ENCODE data around the gene TMEM129. TPM values are rescaled to one million over a fixed set of nuclear protein-coding genes. Genes with fewer than 3 reads are reported as not detected.

The TMEM129 gene
- polyA plus RNA-seq, 1 donor from 2014 or later, result 46.1 TPM

- Mint-ChIP-seq H3K9me3 (no peaks in the 10 kb centered on the region), H3K27ac (no peak overlapping the region), H3K27me3 (no peaks in the 10 kb centered on the region), H3K4me1 (no peaks in the 10 kb centered on the region), H3K36me3 (peaks cover 9% of the 10 kb centered on the region), H3K4me3 (no peak overlapping the region)
These were observed 22.4 kb upstream of the TMEM129 start for GRCh38 chr4:1743551-1743950.

GRCh38 chr4:1741208-1741607 is 20.1 kb upstream of the TMEM129 start:
- Mint-ChIP-seq H3K4me3 (no peak overlapping the region), H3K4me1 (no peaks in the 10 kb centered on the region), H3K27ac (no peak overlapping the region), H3K9me3 (no peaks in the 10 kb centered on the region), H3K36me3 (peaks cover 14% of the 10 kb centered on the region), H3K27me3 (no peaks in the 10 kb centered on the region)

- Mint-ChIP-seq H3K27me3 (no peaks in the 10 kb centered on the region), H3K9me3 (no peaks in the 10 kb centered on the region), H3K36me3 (peaks cover 14% of the 10 kb centered on the region), H3K27ac (no peak overlapping the region), H3K4me3 (no peak overlapping the region), H3K4me1 (no peaks in the 10 kb centered on the region)
These were observed 19.0 kb upstream of the TMEM129 start for GRCh38 chr4:1740021-1740545.

DNA sequence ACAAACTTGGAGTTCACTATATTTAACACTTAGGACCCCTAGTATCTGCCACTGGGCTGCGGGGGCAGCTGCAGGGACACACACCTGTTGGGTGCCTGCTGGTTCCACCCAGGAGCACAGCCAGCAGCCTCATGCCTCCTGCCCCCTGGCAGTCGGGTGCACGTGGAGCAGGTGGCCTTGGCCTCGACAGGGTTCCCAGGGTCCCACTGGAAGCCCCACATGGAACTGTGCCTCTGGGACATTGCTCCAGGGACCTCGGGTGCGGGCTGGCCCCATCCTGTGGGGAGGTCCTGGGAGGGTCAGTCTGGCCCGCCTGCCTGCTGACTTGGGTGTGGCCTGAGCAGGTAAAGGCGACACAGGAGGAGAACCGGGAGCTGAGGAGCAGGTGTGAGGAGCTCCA is 18.2 kb upstream of the TMEM129 start:
- Mint-ChIP-seq H3K36me3 (peaks cover 13% of the 10 kb centered on the region), H3K4me1 (no peaks in the 10 kb centered on the region), H3K9me3 (no peaks in the 10 kb centered on the region), H3K27ac (no peak overlapping the region), H3K4me3 (no peak overlapping the region), H3K27me3 (no peaks in the 10 kb centered on the region)

DNA sequence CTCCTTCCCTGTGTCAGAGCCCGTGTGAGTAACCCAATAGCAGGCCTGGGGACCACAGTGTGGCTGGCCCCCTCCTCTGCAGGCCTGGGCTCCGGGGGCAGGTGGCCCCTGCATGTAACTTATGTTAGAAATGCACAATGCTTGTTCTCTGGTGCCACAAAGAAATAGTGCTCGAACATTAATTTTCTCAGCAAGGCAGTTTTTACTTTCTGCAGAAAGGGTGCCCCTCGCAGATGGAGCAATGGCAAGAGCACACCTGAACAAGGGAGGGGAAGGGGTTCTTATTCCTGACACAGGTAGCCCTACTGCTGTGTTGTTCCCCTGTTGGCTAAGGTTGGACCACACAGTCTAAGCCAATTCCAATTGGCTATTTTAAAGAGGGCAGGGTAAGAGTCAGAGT is 17.3 kb upstream of the TMEM129 start:
- no peaks in the 10 kb centered on the region for H3K9me3 Mint-ChIP-seq
- no peak overlapping the region for H3K27ac Mint-ChIP-seq
- H3K36me3 Mint-ChIP-seq, result peaks cover 13% of the 10 kb centered on the region
- H3K4me3 Mint-ChIP-seq, result no peak overlapping the region
- no peaks in the 10 kb centered on the region for H3K27me3 Mint-ChIP-seq
- no peaks in the 10 kb centered on the region for H3K4me1 Mint-ChIP-seq

DNA sequence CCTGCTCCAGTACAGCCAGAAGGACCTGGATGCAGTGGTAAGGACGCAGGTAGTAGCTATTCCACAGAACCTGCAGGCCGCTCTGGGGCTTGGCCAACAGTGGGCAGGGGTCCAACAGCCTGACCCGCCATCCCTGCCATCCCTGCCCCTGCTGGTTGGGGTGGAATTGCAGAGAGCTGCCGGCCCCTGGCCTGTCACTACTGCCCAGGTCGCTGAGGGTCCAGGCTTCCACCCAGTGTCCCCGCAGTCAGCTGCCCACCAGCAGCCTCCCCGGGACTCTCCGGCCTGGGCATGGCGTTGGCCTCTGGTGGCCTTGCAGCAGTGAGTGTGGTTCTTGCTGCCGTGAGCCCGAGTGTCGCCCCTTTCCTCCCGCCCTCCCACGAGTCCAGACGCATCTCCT is 16.5 kb upstream of the TMEM129 start:
- no peaks in the 10 kb centered on the region for H3K27me3 Mint-ChIP-seq
- no peak overlapping the region for H3K4me3 Mint-ChIP-seq
- H3K9me3 Mint-ChIP-seq, result no peaks in the 10 kb centered on the region
- H3K27ac Mint-ChIP-seq, result no peak overlapping the region
- no peaks in the 10 kb centered on the region for H3K4me1 Mint-ChIP-seq
- H3K36me3 Mint-ChIP-seq, result peaks cover 13% of the 10 kb centered on the region

- no peak overlapping the region for H3K27ac Mint-ChIP-seq
- no peaks in the 10 kb centered on the region for H3K9me3 Mint-ChIP-seq
- no peak overlapping the region for H3K4me3 Mint-ChIP-seq
- no peaks in the 10 kb centered on the region for H3K4me1 Mint-ChIP-seq
- H3K36me3 Mint-ChIP-seq, result peaks cover 13% of the 10 kb centered on the region
- no peaks in the 10 kb centered on the region for H3K27me3 Mint-ChIP-seq
These were observed 15.7 kb upstream of the TMEM129 start for GRCh38 chr4:1736812-1737211.

- H3K27ac Mint-ChIP-seq, result no peak overlapping the region
- H3K4me3 Mint-ChIP-seq, result no peak overlapping the region
- no peaks in the 10 kb centered on the region for H3K9me3 Mint-ChIP-seq
- no peaks in the 10 kb centered on the region for H3K27me3 Mint-ChIP-seq
- H3K4me1 Mint-ChIP-seq, result no peaks in the 10 kb centered on the region
- peaks cover 12% of the 10 kb centered on the region for H3K36me3 Mint-ChIP-seq
These were observed 14.1 kb upstream of the TMEM129 start for GRCh38 chr4:1735215-1735614.

DNA sequence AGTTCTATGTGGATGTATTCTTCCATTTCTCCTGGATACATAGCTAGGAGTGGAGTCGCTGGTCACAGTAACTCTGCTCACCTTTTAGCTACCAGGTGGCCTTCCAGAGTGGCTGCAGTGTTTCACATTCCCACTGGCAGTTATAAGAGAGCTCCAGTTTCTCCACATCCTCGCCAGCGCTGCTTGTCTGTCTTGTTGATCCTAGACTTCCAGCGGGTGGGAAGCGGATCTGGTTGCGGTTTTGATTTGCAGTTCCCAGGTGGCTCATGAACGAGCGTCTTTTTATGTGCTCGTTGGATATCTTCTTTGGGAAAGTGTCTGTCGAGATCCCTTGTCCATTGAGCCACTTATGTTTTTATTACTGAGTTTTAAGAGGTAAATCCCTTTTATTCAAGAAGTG is 11.8 kb upstream of the TMEM129 start:
- Mint-ChIP-seq H3K4me1 (peaks cover 0 to 4% (median 0%) of the 10 kb centered on the region in 3 donors), H3K4me3 (no peak overlapping the region), H3K27me3 (no peaks in the 10 kb centered on the region), H3K36me3 (peaks cover 5% of the 10 kb centered on the region), H3K9me3 (no peaks in the 10 kb centered on the region), H3K27ac (no peak overlapping the region)

DNA sequence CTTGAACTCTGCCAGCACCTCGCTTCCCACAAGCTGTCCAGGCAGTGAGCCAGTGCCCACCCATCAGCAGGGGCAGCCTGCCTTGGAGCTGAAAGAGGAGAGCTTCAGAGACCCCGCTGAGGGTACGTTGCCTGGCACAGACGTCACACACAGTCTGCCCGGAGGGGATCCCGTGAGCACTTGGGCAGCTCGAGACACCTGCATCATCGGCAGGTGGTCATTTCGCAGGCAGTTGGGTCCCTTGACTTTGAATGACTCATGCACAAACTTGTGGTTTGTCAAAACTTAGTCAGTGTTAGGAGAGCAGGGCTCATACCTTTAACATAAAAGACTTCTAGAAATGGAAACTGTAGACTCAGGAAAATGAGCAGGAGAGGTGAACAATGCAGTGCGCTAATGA is 10.1 kb upstream of the TMEM129 start:
- no peak overlapping the region for H3K27ac Mint-ChIP-seq
- peaks cover 9% of the 10 kb centered on the region for H3K36me3 Mint-ChIP-seq
- no peak overlapping the region for H3K4me3 Mint-ChIP-seq
- H3K4me1 Mint-ChIP-seq, result peaks cover 4 to 8% (median 4%) of the 10 kb centered on the region in 3 donors
- H3K9me3 Mint-ChIP-seq, result no peaks in the 10 kb centered on the region
- H3K27me3 Mint-ChIP-seq, result no peaks in the 10 kb centered on the region

DNA sequence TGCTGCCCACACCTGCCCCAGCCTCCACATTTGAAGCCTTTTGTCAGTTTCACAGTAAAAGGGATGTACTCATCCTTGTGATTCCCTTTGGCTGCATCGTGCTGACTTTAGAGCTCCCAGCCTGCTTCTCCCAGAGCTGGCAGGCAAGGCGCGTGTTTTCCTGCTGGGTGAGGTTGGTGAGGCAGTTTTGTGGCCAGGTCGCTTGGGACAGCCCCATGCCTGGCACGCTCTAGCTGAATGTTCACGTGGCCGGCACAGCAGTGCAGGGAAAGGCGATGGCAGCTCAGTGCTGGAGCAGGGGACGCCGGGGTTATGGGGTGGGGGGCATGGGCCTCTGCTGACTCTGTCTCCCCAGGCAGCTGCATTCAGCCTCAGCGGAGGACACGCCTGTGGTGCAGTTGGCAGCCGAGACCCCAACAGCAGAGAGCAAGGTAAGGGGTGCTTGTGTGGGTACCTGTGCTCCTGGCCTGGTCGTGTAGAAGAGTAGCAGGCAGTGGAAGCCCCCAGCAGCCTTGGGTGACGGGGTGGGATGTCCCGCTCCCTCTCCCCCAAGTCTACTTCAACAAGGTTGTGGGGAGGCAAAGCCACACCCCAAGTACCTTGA is 9.5 kb upstream of the TMEM129 start:
- Mint-ChIP-seq H3K9me3 (no peaks in the 10 kb centered on the region), H3K4me3 (no peak overlapping the region), H3K27me3 (no peaks in the 10 kb centered on the region), H3K36me3 (peaks cover 9% of the 10 kb centered on the region), H3K4me1 (peaks cover 5 to 11% (median 5%) of the 10 kb centered on the region in 3 donors), H3K27ac (peak overlapping the region in 1 of 3 donors; percentile 84)

DNA sequence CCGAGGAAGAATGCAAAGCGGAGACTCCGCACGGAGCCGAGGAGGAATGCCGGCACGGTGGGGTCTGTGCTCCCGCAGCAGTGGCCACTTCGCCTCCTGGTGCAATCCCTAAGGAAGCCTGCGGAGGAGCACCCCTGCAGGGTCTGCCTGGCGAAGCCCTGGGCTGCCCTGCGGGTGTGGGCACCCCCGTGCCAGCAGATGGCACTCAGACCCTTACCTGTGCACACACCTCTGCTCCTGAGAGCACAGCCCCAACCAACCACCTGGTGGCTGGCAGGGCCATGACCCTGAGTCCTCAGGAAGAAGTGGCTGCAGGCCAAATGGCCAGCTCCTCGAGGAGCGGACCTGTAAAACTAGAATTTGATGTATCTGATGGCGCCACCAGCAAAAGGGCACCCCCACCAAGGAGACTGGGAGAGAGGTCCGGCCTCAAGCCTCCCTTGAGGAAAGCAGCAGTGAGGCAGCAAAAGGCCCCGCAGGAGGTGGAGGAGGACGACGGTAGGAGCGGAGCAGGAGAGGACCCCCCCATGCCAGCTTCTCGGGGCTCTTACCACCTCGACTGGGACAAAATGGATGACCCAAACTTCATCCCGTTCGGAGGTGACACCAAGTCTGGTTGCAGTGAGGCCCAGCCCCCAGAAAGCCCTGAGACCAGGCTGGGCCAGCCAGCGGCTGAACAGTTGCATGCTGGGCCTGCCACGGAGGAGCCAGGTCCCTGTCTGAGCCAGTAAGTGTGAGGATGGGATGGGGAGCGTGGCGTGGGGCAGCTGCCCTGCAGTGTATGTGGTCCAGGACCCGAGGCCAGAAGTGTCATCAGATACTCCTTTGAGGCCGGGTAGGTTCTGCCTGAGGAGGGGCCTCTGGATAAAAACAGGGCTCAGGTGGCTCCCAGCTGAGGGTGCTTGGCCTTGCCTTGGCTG is 7.2 kb upstream of the TMEM129 start:
- Mint-ChIP-seq H3K9me3 (no peaks in the 10 kb centered on the region), H3K36me3 (peaks cover 10% of the 10 kb centered on the region), H3K4me1 (peaks cover 9 to 23% (median 13%) of the 10 kb centered on the region in 3 donors), H3K27ac (no peak overlapping the region), H3K4me3 (no peak overlapping the region), H3K27me3 (no peaks in the 10 kb centered on the region)

DNA sequence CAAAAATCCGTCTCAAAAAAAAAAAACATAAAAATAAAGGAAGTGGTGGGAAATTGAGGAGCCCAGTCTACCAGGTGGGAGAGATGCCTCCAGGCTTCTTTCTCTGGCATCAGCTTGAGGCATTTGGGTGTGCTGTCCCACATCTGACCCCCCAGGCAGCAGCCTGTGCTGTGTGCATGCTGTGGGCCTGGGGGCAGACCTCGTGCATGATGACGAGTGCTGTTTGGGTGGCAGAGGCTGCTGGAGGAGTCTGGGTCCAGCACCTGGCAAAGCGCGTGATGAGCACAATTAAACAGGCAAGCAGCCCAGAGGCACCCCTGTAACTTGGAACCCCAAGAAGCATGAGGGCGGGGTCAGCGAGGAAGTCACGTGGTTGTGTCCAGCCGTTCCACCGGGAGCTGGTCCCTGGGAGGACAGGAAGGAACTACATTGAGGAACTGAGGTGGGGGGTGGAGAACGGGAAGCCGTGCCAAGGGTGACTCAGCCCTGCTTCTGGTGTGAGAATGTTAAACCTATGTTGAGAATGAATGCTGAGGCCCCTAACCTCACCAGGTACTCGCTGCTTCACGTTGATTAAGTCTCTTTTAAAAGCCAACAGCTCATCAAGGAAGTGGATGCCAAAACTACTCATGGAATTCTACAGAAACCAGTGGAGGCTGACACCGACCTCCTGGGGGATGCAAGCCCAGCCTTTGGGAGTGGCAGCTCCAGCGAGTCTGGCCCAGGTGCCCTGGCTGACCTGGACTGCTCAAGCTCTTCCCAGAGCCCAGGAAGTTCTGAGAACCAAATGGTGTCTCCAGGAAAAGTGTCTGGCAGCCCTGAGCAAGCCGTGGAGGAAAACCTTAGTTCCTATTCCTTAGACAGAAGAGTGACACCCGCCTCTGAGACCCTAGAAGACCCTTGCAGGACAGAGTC is 6.3 kb upstream of the TMEM129 start:
- no peaks in the 10 kb centered on the region for H3K27me3 Mint-ChIP-seq
- no peak overlapping the region for H3K4me3 Mint-ChIP-seq
- H3K4me1 Mint-ChIP-seq, result peaks cover 15 to 33% (median 22%) of the 10 kb centered on the region in 3 donors
- peaks cover 10% of the 10 kb centered on the region for H3K36me3 Mint-ChIP-seq
- H3K9me3 Mint-ChIP-seq, result no peaks in the 10 kb centered on the region
- no peak overlapping the region for H3K27ac Mint-ChIP-seq

DNA sequence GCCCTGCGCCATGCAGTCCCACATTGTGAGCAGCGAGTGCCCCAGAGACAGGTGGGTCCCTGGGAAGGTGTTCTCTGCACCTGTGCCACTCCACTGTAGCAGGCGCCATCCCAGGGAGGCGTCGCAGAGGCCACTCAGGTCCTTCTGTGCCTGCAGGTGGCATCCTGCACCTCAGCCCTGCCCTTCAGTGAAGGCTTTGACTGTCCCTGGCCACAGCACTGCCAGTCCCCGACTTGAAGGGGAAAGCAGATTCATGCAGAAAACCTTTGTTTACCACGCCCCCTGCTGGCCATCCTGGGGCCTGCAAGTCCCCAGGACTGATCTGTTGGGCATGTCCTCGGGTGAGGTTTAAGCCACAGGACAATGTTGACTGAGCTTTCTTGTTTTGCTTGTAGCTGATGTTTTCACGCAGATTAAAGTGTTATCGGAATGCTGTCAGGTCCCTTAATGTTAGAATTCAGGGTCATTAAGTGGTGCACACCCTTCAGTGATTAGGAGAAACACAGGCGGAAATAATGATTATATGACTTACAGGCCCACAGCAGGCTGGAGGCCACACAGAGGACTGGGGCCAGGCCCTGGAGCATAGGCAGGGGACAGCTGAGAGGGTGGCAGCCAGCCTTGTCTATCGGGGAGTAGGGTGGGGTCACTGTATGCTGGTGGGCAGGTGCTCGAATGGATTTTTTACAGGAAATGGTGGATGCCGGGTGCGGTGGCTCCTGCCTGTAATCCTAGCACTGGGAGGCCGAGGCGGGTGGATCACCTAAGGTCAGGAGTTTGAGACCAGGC is 5.2 kb upstream of the TMEM129 start:
- Mint-ChIP-seq H3K36me3 (peaks cover 10% of the 10 kb centered on the region), H3K4me3 (peak overlapping the region in 3 of 4 donors; percentile 3 to 61 (median 18)), H3K27ac (peak overlapping the region; percentile 53 to 83 (median 83)), H3K9me3 (no peaks in the 10 kb centered on the region), H3K27me3 (no peaks in the 10 kb centered on the region), H3K4me1 (peaks cover 20 to 38% (median 28%) of the 10 kb centered on the region in 3 donors)

Data from IgD-negative memory B cell (primary cell).